ENCODE results near the gene TMEM88.
"Not testable (repeated sequence)": the region's sequence is repeated elsewhere in the genome, so short reads cannot be mapped to it uniquely, and the experiment has no call there.

DNA sequence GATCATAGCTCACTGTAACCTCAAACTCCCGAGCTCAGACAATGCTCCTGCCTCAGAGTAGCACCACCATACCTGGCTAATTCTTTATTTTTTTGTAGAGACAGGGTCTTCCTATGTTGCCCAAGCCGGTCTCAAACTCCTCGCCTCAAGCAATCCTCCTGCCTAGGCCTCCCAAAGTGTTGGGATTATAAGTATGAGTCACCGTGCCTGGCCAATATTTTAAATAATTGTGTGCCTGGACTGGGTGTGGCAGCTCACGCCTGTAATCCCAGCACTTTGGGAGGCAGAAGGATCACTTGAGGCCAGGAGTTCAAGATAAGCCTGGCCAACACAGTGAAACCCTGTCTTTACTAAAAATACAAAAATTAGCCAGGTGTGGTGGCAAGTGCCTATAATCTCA lies 9.5 kb downstream of the TMEM88 start:
- not testable (repeated sequence) for TF ChIP-seq EZH2 (IDR thresholded peaks at IDR 0.05; ENCODE audit: borderline replicate concordance); EZH2phosphoT487 (IDR thresholded peaks at IDR 0.05; ENCODE audit: low read depth, severe bottlenecking, unreplicated experiment)
- TF ChIP-seq, protein P1, sequence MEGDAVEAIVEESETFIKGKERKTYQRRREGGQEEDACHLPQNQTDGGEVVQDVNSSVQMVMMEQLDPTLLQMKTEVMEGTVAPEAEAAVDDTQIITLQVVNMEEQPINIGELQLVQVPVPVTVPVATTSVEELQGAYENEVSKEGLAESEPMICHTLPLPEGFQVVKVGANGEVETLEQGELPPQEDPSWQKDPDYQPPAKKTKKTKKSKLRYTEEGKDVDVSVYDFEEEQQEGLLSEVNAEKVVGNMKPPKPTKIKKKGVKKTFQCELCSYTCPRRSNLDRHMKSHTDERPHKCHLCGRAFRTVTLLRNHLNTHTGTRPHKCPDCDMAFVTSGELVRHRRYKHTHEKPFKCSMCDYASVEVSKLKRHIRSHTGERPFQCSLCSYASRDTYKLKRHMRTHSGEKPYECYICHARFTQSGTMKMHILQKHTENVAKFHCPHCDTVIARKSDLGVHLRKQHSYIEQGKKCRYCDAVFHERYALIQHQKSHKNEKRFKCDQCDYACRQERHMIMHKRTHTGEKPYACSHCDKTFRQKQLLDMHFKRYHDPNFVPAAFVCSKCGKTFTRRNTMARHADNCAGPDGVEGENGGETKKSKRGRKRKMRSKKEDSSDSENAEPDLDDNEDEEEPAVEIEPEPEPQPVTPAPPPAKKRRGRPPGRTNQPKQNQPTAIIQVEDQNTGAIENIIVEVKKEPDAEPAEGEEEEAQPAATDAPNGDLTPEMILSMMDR (IDR thresholded peaks at IDR 0.05; ENCODE audit: poor library complexity), result not testable (repeated sequence)

Measured in hepatocyte (in vitro differentiated cells).